H1 (cell line): ENCODE data around the gene PTPRJ. TPM values are rescaled to one million over a fixed set of nuclear protein-coding genes. Genes with fewer than 3 reads are reported as not detected.
A peak's percentile ranks its signal among the peaks of the same experiment; 100 is the strongest.

Experiments
- CTCF ChIA-PET: fragments of 300-600 bp; sonication (Branson Sonifier 250); formaldehyde crosslinking; loops from one replicate; lab custom pipeline; 2021; ENCODE audit not compliant: partially characterized antibody; lab: Charles Lee
- POLR2A ChIA-PET: fragments of 300-600 bp; sonication (Branson Sonifier 250); formaldehyde crosslinking; loops from one replicate; lab custom pipeline; 2021; ENCODE audit warnings: inconsistent platforms; ENCODE audit not compliant: partially characterized antibody; lab: Charles Lee
- DNase-seq, 2 experiments: peaks; one replicate each; pipeline versions ENCODE4 v3.0.0 to v3.0.0-alpha.2; 2010 to 2022; ENCODE audit warnings: low spot score in 2 of 2, low read depth in 1 of 2, mixed read lengths in 1 of 2
- FAIRE-seq: peaks from 2 replicates; lab custom pipeline; 2011; peaks lifted over from hg19 to GRCh38; lab: Jason Lieb, UNC
- H2AFZ ChIP-seq: 2 replicates; pipeline ENCODE4 v1.8.1; 2012; ENCODE audit warnings: low read length, inconsistent platforms
- H2AK5ac ChIP-seq: 2 replicates; pipeline ENCODE4 v1.6.1; 2013; ENCODE audit warnings: low read depth, low read length
- H2BK120ac ChIP-seq: replicated peaks from 2 replicates; pipeline ENCODE3; 2013; ENCODE audit warnings: low read depth, low read length, inconsistent platforms
- H2BK12ac ChIP-seq: 2 replicates; pipeline ENCODE4 v1.6.1; 2013; ENCODE audit warnings: low read depth, low read length
- H2BK15ac ChIP-seq: 2 replicates; pipeline ENCODE4 v1.6.1; 2013; ENCODE audit warnings: low read length
- H2BK20ac ChIP-seq: 2 replicates; pipeline ENCODE4 v1.6.1; 2013; ENCODE audit warnings: low read length
- H2BK5ac ChIP-seq: 2 replicates; pipeline ENCODE4 v1.6.1; 2013; ENCODE audit warnings: low read depth, low read length
- H3K14ac ChIP-seq: 2 replicates; pipeline ENCODE4 v1.6.1; 2013; ENCODE audit warnings: inconsistent platforms; ENCODE audit not compliant: insufficient read length
- H3K18ac ChIP-seq: 2 replicates; pipeline ENCODE4 v1.6.1; 2013; ENCODE audit warnings: low read length; ENCODE audit errors: extremely low read depth
- H3K23ac ChIP-seq: 2 replicates; pipeline ENCODE4 v1.6.1; 2013; ENCODE audit warnings: inconsistent platforms; ENCODE audit not compliant: insufficient read length
- H3K23me2 ChIP-seq: 2 replicates; pipeline ENCODE4 v1.6.1; 2013; ENCODE audit warnings: low read depth, low read length
- H3K27ac ChIP-seq: 2 replicates; pipeline ENCODE4 v1.6.1; 2011; ENCODE audit warnings: low read depth, low read length, inconsistent platforms
- H3K27me3 ChIP-seq, 4 experiments: replicated peaks in 1 of 4; 1 replicate in 1 of 4; 2 replicates in 3 of 4; pipeline versions ENCODE4 v1.6.1 to v1.8.1; 2011 to 2013; ENCODE audit warnings: low read length in 3 of 4, mild to moderate bottlenecking in 3 of 4, inconsistent platforms in 2 of 4, mixed read lengths in 2 of 4, moderate library complexity in 1 of 4; ENCODE audit not compliant: control insufficient read depth in 3 of 4, insufficient read depth in 3 of 4; ENCODE audit errors: extremely low read depth in 1 of 4
- H3K36me3 ChIP-seq, 4 experiments: 2 replicates each; pipeline versions ENCODE4 v1.6.1 to v1.8.1; 2011 to 2013; ENCODE audit warnings: mild to moderate bottlenecking in 4 of 4, low read length in 3 of 4, moderate library complexity in 2 of 4, control low read depth in 1 of 4, inconsistent platforms in 1 of 4; ENCODE audit not compliant: insufficient read depth in 4 of 4, control insufficient read depth in 2 of 4
- H3K4ac ChIP-seq: replicated peaks from 2 replicates; pipeline ENCODE3; 2013; ENCODE audit warnings: low read length, low read depth, mixed read lengths, inconsistent platforms; ENCODE audit not compliant: insufficient read length
- H3K4me1 ChIP-seq, 4 experiments: replicated peaks in 1 of 4; 1 replicate in 1 of 4; 2 replicates in 3 of 4; pipeline versions ENCODE4 v1.6.1 to v1.8.1; 2011 to 2013; ENCODE audit warnings: low read length in 3 of 4, inconsistent platforms in 2 of 4, mixed read lengths in 1 of 4; ENCODE audit not compliant: insufficient read depth in 4 of 4, control insufficient read depth in 3 of 4
- H3K4me2 ChIP-seq, 2 experiments: 2 replicates each; pipeline versions ENCODE4 v1.6.1 to v1.8.1; 2011 to 2013; ENCODE audit warnings: low read depth in 2 of 2, low read length in 2 of 2, control low read depth in 1 of 2, inconsistent platforms in 1 of 2, mild to moderate bottlenecking in 1 of 2; ENCODE audit not compliant: insufficient read depth in 1 of 2
- H3K4me3 ChIP-seq, 4 experiments: fragments of 200-600, 300-600 bp in 1 of 4; sonication (generic), shearing (Covaris generic), sonication (Bioruptor Twin) in 1 of 4; 2 replicates each; pipeline versions ENCODE4 v1.5.1 to v1.8.1; 2011 to 2016; ENCODE audit warnings: low read length in 4 of 4, low read depth in 3 of 4, control low read depth in 2 of 4, inconsistent platforms in 2 of 4, mild to moderate bottlenecking in 2 of 4, mixed read lengths in 1 of 4, moderate library complexity in 1 of 4; ENCODE audit not compliant: insufficient read depth in 2 of 4; ENCODE audit errors: extremely low read depth in 1 of 4
- H3K56ac ChIP-seq: replicated peaks from 2 replicates; pipeline ENCODE3; 2013; ENCODE audit warnings: low read depth, mild to moderate bottlenecking, mixed read lengths, low read length, inconsistent platforms; ENCODE audit not compliant: insufficient read length
- H3K79me1 ChIP-seq: 2 replicates; pipeline ENCODE4 v1.6.1; 2013; ENCODE audit warnings: low read depth, low read length, control low read depth
- H3K79me2 ChIP-seq, 2 experiments: 2 replicates each; pipeline versions ENCODE4 v1.6.1 to v1.8.1; 2012 to 2013; ENCODE audit warnings: low read length in 2 of 2, mild to moderate bottlenecking in 2 of 2, inconsistent platforms in 1 of 2; ENCODE audit not compliant: insufficient read depth in 2 of 2, control insufficient read depth in 1 of 2
- H3K9ac ChIP-seq, 4 experiments: replicated peaks in 1 of 4; 1 replicate in 1 of 4; 2 replicates in 3 of 4; pipeline versions ENCODE4 v1.6.1 to v1.8.1; 2011 to 2013; ENCODE audit warnings: low read depth in 3 of 4, low read length in 3 of 4, control low read depth in 2 of 4, mild to moderate bottlenecking in 2 of 4, moderate library complexity in 2 of 4, inconsistent platforms in 1 of 4; ENCODE audit errors: extremely low read depth in 1 of 4
- H3K9me3 ChIP-seq, 2 experiments: 2 replicates each; pipeline versions ENCODE4 v1.6.1 to v1.8.1; 2012 to 2013; ENCODE audit warnings: mild to moderate bottlenecking in 2 of 2, moderate library complexity in 2 of 2, control low read depth in 1 of 2, inconsistent platforms in 1 of 2, low read depth in 1 of 2, low read length in 1 of 2, mixed read lengths in 1 of 2; ENCODE audit not compliant: insufficient read depth in 2 of 2
- H4K20me1 ChIP-seq, 2 experiments: replicated peaks in 1 of 2; 2 replicates each; pipeline versions ENCODE3 to v1.8.1; 2011 to 2013; ENCODE audit warnings: inconsistent platforms in 2 of 2, low read length in 2 of 2, mild to moderate bottlenecking in 1 of 2; ENCODE audit not compliant: insufficient read depth in 2 of 2, control insufficient read depth in 1 of 2
- H4K5ac ChIP-seq: 2 replicates; pipeline ENCODE4 v1.6.1; 2013; ENCODE audit warnings: low read length, low read depth, mixed read lengths, inconsistent platforms; ENCODE audit not compliant: insufficient read length
- H4K8ac ChIP-seq: 2 replicates; pipeline ENCODE4 v1.8.0; 2013; ENCODE audit warnings: mild to moderate bottlenecking, moderate library complexity, low read length, inconsistent platforms; ENCODE audit not compliant: insufficient read depth; ENCODE audit errors: extremely low read depth
- H4K91ac ChIP-seq: replicated peaks from 2 replicates; pipeline ENCODE3; 2013; ENCODE audit warnings: low read length, mixed read lengths, inconsistent platforms; ENCODE audit not compliant: insufficient read length
- BCL11A ChIP-seq, 2 experiments: IDR thresholded peaks; one replicate each; pipeline ENCODE4 v1.6.1; 2011; ENCODE audit warnings: low read depth in 2 of 2, low read length in 2 of 2, mild to moderate bottlenecking in 2 of 2
- JUN ChIP-seq: IDR thresholded peaks from 2 replicates; pipeline ENCODE4 v1.6.1; 2011; ENCODE audit warnings: low read depth, mild to moderate bottlenecking, improper control_type of control experiment, low read length
- NANOG ChIP-seq: IDR thresholded peaks from 2 replicates; pipeline ENCODE4 v1.6.1; 2011; ENCODE audit warnings: low read length, low read depth, mild to moderate bottlenecking, inconsistent platforms; ENCODE audit not compliant: insufficient read depth, poor library complexity, severe bottlenecking
- SUZ12 ChIP-seq: fragments of 200-600 bp; sonication (generic); IDR thresholded peaks from 2 replicates; pipeline ENCODE4 v1.6.1; 2012; ENCODE audit warnings: mild to moderate bottlenecking, inconsistent platforms, low read length, moderate library complexity, mixed read lengths
- WGBS, 2 experiments: shearing (Covaris generic) in 1 of 2; methylation state at CpG; one replicate each; pipeline versions ENCODE4 v1.1.6 to v1.1.7; 2013 to 2015; ENCODE audit warnings: low lambda C conversion rate in 2 of 2, mixed read lengths in 2 of 2, inconsistent platforms in 1 of 2, low coverage in 1 of 2, missing lambda C conversion rate in 1 of 2; ENCODE audit not compliant: insufficient replicate concordance in 2 of 2, insufficient coverage in 1 of 2, insufficient read length in 1 of 2; ENCODE audit errors: extremely low coverage in 1 of 2, missing lambda C conversion rate in 1 of 2; 5-methylcytosine and 5-hydroxymethylcytosine counted together
- polyA plus RNA-seq, 7 experiments: library from polyadenylated mRNA; depleted of rRNA in 3 of 7; stranded (reverse) in 5 of 7; unstranded in 2 of 7; fragments of >200 nt in 5 of 7; fragments of 200-250 nt in 2 of 7; gene quantifications; 1 replicate in 5 of 7; 2 replicates in 1 of 7; 4 replicates in 1 of 7; pipeline versions ENCODE4 v1.2.1 to v1.2.3, GENCODE V29; 2011 to 2013; ENCODE audit warnings: missing spikeins in 2 of 7, mixed read lengths in 2 of 7
- total RNA-seq: library from RNA; stranded (reverse); fragmentation: NEBNext Ultra II Directional; extraction: Animal tissue kit (Norgen Biotek cat#: 25700); gene quantifications from 2 replicates; pipeline ENCODE4 v1.2.1, GENCODE V29; 2021

Gene PTPRJ
- total and polyA plus RNA-seq, 2 of the 8 experiments (the other 6 are each of a cell fraction or from before 2014, with no cell fraction given) = 4.4 to 22.6 TPM

DNA sequence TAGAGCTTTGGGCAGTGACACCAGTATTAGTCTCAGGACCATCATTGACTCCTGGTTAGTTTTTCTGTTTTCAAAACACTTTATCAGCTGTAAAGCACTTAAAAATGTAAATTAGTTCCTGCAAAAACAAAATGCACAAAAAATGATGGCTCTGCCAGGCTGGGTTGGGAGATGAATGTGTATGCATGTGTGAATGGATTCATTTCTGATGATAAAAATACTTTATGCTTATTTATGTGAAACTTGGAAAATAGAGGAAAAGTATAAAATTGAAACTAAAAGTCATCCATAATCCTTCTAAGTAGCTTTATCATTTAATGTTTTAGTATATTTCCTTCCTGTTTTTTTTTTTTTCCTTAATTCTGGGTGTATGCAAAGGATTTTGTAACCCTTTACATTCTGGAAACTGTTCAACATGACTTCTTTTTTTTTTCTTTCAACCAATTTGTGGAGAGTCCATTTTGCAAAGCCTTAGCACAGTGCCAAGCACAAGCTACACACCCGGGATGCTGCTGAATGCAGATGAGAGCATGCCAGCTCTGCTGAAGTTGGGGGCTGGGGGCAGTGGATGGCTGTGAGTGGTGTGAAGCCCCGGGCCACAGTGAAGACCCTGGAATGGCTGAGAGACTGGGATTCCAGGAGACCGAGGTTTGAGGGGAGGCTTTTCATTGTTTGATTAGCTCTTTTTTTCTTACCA is 37.6 kb downstream of the PTPRJ start:
- Histone ChIP-seq H2AK5ac (no peak overlapping the region), H3K4me2 (peak overlapping the region; percentile 73 to 75; a peak in 3 of 4 replicates), H4K8ac (no peak overlapping the region), H4K20me1 (peaks cover 3 to 5% of the 10 kb centered on the region in 2 experiments)
- TF ChIP-seq SUZ12 (no peak), BCL11A (IDR thresholded peaks at IDR 0.05; ENCODE audit: low read depth in 2 of 2, low read length in 2 of 2) (no peak), NANOG (no peak), JUN (no peak)
- TF ChIP-seq, all 59 proteins: peak for 0
- no peak overlapping the region for H2BK12ac ChIP-seq
- H3K23me2 ChIP-seq = no peaks in the 10 kb centered on the region; the same call in 1 of the 2 replicates
- DNase-seq (no peak), FAIRE-seq (no peak)
- H3K79me1 ChIP-seq = peaks cover 10% of the 10 kb centered on the region; the same call in 1 of the 2 replicates
- 53% methylated on average over 3 of the region's 3 CpGs; no CpG with 5 or more reads in 1 of the 2 experiments for WGBS, 2 experiments
- H2BK15ac ChIP-seq = no peak overlapping the region
- H3K9me3 ChIP-seq = no peaks in the 10 kb centered on the region
- no peak overlapping the region for H4K91ac ChIP-seq
- no peak overlapping the region for H2BK5ac ChIP-seq
- H3K79me2 ChIP-seq = peaks cover 0 to 26% of the 10 kb centered on the region in 2 experiments; a peak in 2 of 4 replicates
- no peak overlapping the region for H3K9ac ChIP-seq
- H3K27me3 ChIP-seq = no peaks in the 10 kb centered on the region; a peak in 2 of 7 replicates
- H3K27ac ChIP-seq = no peak overlapping the region
- H3K4ac ChIP-seq = no peak overlapping the region
- no peak overlapping the region for H2BK120ac ChIP-seq
- H3K18ac ChIP-seq = no peak overlapping the region; the same call in 1 of the 2 replicates
- peaks cover 7 to 18% (median 13%) of the 10 kb centered on the region in 4 experiments for H3K4me1 ChIP-seq
- H2AFZ ChIP-seq = no peak overlapping the region
- H3K14ac ChIP-seq = no peak overlapping the region
- no peaks in the 10 kb centered on the region for H3K36me3 ChIP-seq
- H3K56ac ChIP-seq = no peak overlapping the region
- ChIA-PET CTCF (interaction anchor here (0.6 to 1.2 kb wide), 3 partner anchors 17 to 91 kb away, joined by 3 to 4 read pairs (median 3); no protein-coding TSS in a partner anchor), POLR2A (interaction anchor here (1.0 kb wide), 1 partner anchor 9 kb away, joined by 4 read pairs; no protein-coding TSS in a partner anchor)
- no peak overlapping the region for H2BK20ac ChIP-seq
- H4K5ac ChIP-seq = no peak overlapping the region
- H3K23ac ChIP-seq = no peak overlapping the region
- peak overlapping the region in 2 of 4 experiments; percentile 10 to 50; a peak in 3 of 8 replicates for H3K4me3 ChIP-seq
